ENCODE data around the gene IRF4. TPM values are rescaled to one million over a fixed set of nuclear protein-coding genes. Genes with fewer than 3 reads are reported as not detected.
A peak's percentile ranks its signal among the peaks of the same experiment; 100 is the strongest.
"Not testable (repeated sequence)": the region's sequence is repeated elsewhere in the genome, so short reads cannot be mapped to it uniquely, and the experiment has no call there.

Gene IRF4
- total and polyA plus RNA-seq, 4 donors: 0.85 to 5.0 (median 2.9) TPM

DNA sequence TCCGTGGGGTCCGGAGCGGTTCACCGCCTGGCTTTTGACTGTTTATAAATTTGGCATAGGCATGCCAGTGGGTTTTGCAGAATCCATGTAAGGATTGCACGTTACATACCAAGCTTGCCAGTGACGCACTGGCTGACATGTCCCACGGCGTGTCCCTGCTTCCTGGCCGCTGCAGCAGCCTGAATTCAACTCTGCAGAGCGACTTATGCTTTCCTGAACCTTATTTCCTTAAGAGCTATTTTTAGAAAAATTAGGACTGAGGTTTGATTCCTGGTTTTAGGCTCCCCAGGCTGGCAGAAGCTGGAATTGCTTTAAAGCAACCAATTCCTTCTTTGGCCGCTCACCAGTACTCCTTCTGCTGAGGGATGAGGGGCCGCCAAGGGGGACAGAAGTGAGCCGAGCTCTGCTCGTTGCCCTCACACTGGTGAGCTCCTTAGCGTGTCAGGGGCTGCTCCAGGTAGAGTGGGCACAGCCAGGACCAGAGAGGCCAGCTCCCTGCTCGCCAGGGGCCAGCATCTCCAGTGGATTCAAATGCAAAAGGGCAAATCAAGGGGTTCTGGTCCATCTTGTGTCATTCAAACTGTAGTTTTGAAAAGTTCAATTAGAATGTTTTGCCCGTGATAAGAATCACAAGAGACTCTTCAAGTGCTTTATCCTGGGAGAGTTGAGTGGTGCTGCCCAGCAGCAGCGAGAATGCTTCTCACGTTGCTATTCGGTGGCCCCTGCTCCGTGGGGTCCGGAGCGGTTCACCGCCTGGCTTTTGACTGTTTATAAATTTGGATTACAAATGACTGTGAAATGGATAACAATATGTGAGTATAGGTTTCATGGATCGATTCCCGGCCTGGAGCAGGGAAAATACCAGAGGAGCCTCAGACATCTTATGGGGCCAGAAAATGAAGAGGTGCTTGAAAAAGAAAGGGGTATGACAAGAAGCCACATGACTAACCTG lies 17.5 kb upstream of the IRF4 start:
- DNase-seq (peak; percentile 68 to 78 (median 72)), ATAC-seq (ENCODE audit: insufficient read depth, low FRiP score) (peak; percentile 29)
- Histone ChIP-seq H3K9ac (ENCODE audit: insufficient read depth in 1 of 2, low read length in 2 of 2) (no peak overlapping the region), H3K9me3 (ENCODE audit: control insufficient read depth in 4 of 4, insufficient read depth in 3 of 4, low read length in 3 of 4) (peaks cover 0 to 11% (median 0%) of the 10 kb centered on the region in 4 donors), H3K4me3 (no peak overlapping the region), H3K27ac (ENCODE audit: low read depth in 1 of 2, low read length in 1 of 2) (no peak overlapping the region), H3K4me1 (ENCODE audit: control insufficient read depth in 5 of 5, insufficient read depth in 5 of 5, low read length in 5 of 5) (peaks cover 0 to 13% (median 6%) of the 10 kb centered on the region in 5 donors), H3K36me3 (ENCODE audit: control insufficient read depth in 4 of 4, insufficient read depth in 4 of 4, low read length in 4 of 4) (no peaks in the 10 kb centered on the region), H3K27me3 (ENCODE audit: control insufficient read depth in 3 of 3, insufficient read depth in 3 of 3, low read length in 2 of 3) (peaks cover 0 to 7% (median 0%) of the 10 kb centered on the region in 3 donors)
- WGBS, 2 donors: 58 to 77% methylated on average over 26 of the region's 26 CpGs
- TF ChIP-seq, protein P1, sequence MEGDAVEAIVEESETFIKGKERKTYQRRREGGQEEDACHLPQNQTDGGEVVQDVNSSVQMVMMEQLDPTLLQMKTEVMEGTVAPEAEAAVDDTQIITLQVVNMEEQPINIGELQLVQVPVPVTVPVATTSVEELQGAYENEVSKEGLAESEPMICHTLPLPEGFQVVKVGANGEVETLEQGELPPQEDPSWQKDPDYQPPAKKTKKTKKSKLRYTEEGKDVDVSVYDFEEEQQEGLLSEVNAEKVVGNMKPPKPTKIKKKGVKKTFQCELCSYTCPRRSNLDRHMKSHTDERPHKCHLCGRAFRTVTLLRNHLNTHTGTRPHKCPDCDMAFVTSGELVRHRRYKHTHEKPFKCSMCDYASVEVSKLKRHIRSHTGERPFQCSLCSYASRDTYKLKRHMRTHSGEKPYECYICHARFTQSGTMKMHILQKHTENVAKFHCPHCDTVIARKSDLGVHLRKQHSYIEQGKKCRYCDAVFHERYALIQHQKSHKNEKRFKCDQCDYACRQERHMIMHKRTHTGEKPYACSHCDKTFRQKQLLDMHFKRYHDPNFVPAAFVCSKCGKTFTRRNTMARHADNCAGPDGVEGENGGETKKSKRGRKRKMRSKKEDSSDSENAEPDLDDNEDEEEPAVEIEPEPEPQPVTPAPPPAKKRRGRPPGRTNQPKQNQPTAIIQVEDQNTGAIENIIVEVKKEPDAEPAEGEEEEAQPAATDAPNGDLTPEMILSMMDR (IDR thresholded peaks at IDR 0.05; ENCODE audit: control extremely low read depth, extremely low read depth): no peak

- Histone ChIP-seq H3K4me3 (no peak overlapping the region), H3K4me1 (ENCODE audit: control insufficient read depth in 5 of 5, insufficient read depth in 5 of 5, low read length in 5 of 5) (peaks cover 0 to 13% (median 6%) of the 10 kb centered on the region in 5 donors), H3K9ac (ENCODE audit: insufficient read depth in 1 of 2, low read length in 2 of 2) (no peak overlapping the region), H3K9me3 (ENCODE audit: control insufficient read depth in 4 of 4, insufficient read depth in 3 of 4, low read length in 3 of 4) (peaks cover 0 to 6% (median 0%) of the 10 kb centered on the region in 4 donors), H3K36me3 (ENCODE audit: control insufficient read depth in 4 of 4, insufficient read depth in 4 of 4, low read length in 4 of 4) (no peaks in the 10 kb centered on the region), H3K27me3 (ENCODE audit: control insufficient read depth in 3 of 3, insufficient read depth in 3 of 3, low read length in 2 of 3) (peaks cover 0 to 7% (median 0%) of the 10 kb centered on the region in 3 donors), H3K27ac (ENCODE audit: low read depth in 1 of 2, low read length in 1 of 2) (peak overlapping the region in 1 of 2 donors; percentile 8)
- 82 to 87% methylated on average over 8 of the region's 8 CpGs for WGBS, 2 donors
- ATAC-seq (ENCODE audit: insufficient read depth, low FRiP score) (no peak), DNase-seq (no peak)
- TF ChIP-seq, protein P1 (IDR thresholded peaks at IDR 0.05; ENCODE audit: control extremely low read depth, extremely low read depth): no peak
Measured at GRCh38 chr6:374956-375355, 16.6 kb upstream of the IRF4 start.

- TF ChIP-seq, protein P1 (IDR thresholded peaks at IDR 0.05; ENCODE audit: control extremely low read depth, extremely low read depth): no peak
- H3K9ac ChIP-seq (ENCODE audit: insufficient read depth in 1 of 2, low read length in 2 of 2): no peak overlapping the region
- H3K27ac ChIP-seq (ENCODE audit: low read depth in 1 of 2, low read length in 1 of 2): no peak overlapping the region
- peaks cover 0 to 13% (median 6%) of the 10 kb centered on the region in 5 donors for H3K4me1 ChIP-seq (ENCODE audit: control insufficient read depth in 5 of 5, insufficient read depth in 5 of 5, low read length in 5 of 5)
- peaks cover 0 to 3% (median 0%) of the 10 kb centered on the region in 4 donors for H3K9me3 ChIP-seq (ENCODE audit: control insufficient read depth in 4 of 4, insufficient read depth in 3 of 4, low read length in 3 of 4)
- no peaks in the 10 kb centered on the region for H3K36me3 ChIP-seq (ENCODE audit: control insufficient read depth in 4 of 4, insufficient read depth in 4 of 4, low read length in 4 of 4)
- no peak overlapping the region for H3K4me3 ChIP-seq
- H3K27me3 ChIP-seq (ENCODE audit: control insufficient read depth in 3 of 3, insufficient read depth in 3 of 3, low read length in 2 of 3): no peaks in the 10 kb centered on the region
- ATAC-seq (ENCODE audit: insufficient read depth, low FRiP score) (no peak), DNase-seq (no peak)
- WGBS, 2 donors: 53 to 66% methylated on average over 10 of the region's 10 CpGs
Measured at GRCh38 chr6:376827-377640, 14.5 kb upstream of the IRF4 start.

- not testable (repeated sequence) for H3K9me3 ChIP-seq (ENCODE audit: control insufficient read depth in 4 of 4, insufficient read depth in 3 of 4, low read length in 3 of 4); ATAC-seq (ENCODE audit: insufficient read depth, low FRiP score); H3K9ac ChIP-seq (ENCODE audit: insufficient read depth in 1 of 2, low read length in 2 of 2); H3K36me3 ChIP-seq (ENCODE audit: control insufficient read depth in 4 of 4, insufficient read depth in 4 of 4, low read length in 4 of 4); H3K4me3 ChIP-seq; H3K27me3 ChIP-seq (ENCODE audit: control insufficient read depth in 3 of 3, insufficient read depth in 3 of 3, low read length in 2 of 3); H3K27ac ChIP-seq (ENCODE audit: low read depth in 1 of 2, low read length in 1 of 2); DNase-seq
- 90 to 91% methylated on average over 13 of the region's 13 CpGs for WGBS, 2 donors
- peaks cover 0 to 13% (median 5%) of the 10 kb centered on the region in 5 donors for H3K4me1 ChIP-seq (ENCODE audit: control insufficient read depth in 5 of 5, insufficient read depth in 5 of 5, low read length in 5 of 5)
Measured at GRCh38 chr6:377641-378020, 13.9 kb upstream of the IRF4 start.

Measured in lung (tissue), 12 donors.